ENCODE data around the gene SPOCD1. TPM values are rescaled to one million over a fixed set of nuclear protein-coding genes. Genes with fewer than 3 reads are reported as not detected.

Gene SPOCD1
- total RNA-seq, 1 experiment from 2014 or later, result 10.2 TPM

DNA sequence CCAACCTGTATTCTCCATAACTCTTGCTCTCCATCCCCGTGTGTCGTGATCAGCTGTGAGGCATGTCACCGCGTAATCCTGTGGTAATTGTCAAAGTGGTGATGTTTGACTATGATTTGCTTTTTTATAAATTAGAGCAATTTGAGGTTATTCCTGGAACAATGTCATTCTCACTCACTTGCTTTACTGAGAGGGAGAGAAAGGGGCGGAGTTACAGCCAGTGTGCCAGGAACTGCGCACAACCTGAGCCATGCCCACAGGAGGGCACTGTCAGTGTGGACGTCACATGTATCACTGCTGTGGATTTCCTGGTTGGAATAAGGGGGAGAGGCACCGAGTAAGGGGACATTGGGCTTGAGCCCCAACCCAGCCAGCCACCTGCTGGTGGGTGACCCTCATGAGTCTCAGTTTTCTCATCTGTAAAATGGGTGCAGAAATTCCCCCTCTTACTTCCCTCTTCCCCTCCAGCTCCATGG lies 58.6 kb downstream of the SPOCD1 start:
- no peaks in the 10 kb centered on the region for H3K9me2 ChIP-seq (ENCODE audit: insufficient read depth)
- no peaks in the 10 kb centered on the region for H3K27me3 ChIP-seq (ENCODE audit: insufficient read depth, low read depth)
- no peak overlapping the region for H3K27ac ChIP-seq
- no TSS peak for BruUV-seq (replicated peaks)
- H3K4me1 ChIP-seq (replicated peaks; ENCODE audit: insufficient read depth), result peaks cover 39% of the 10 kb centered on the region
- peaks cover 37% of the 10 kb centered on the region; the same call in 1 of the 2 replicates for H3F3A ChIP-seq (ENCODE audit: insufficient read depth, low read depth)
- no peak for DNase-seq
- H3K9me3 ChIP-seq (ENCODE audit: insufficient read depth, low read depth), result no peaks in the 10 kb centered on the region
- no peak overlapping the region for H2AFZ ChIP-seq
- TF ChIP-seq CTCF (conservative IDR thresholded peaks at IDR 0.05), result no peak
- no peak for TF ChIP-seq EZH2 (IDR thresholded peaks at IDR 0.05; ENCODE audit: low read depth)
- intact Hi-C loops (cut with micrococcal nuclease; ENCODE audit: unreplicated experiment), result no loop called here
- no peaks in the 10 kb centered on the region for H3K79me2 ChIP-seq (ENCODE audit: low read depth)
- no peak overlapping the region for H3K4me2 ChIP-seq
- no peaks in the 10 kb centered on the region; the same call in 1 of the 2 replicates for H4K20me1 ChIP-seq (ENCODE audit: insufficient read depth)
- ChIA-PET POLR2A (ENCODE audit: unreplicated experiment) (no interaction called here), CTCF (no interaction called here)
- no peaks in the 10 kb centered on the region for H3K36me3 ChIP-seq (ENCODE audit: low read depth)
- no peak overlapping the region for H3K4me3 ChIP-seq

GRCh38 chr1:31756578-31756977 lies 59.2 kb downstream of the SPOCD1 start:
- no peak for TF ChIP-seq EZH2 (IDR thresholded peaks at IDR 0.05; ENCODE audit: low read depth)
- TF ChIP-seq CTCF (conservative IDR thresholded peaks at IDR 0.05), result no peak
- Histone ChIP-seq H2AFZ (no peak overlapping the region), H3K4me1 (replicated peaks; ENCODE audit: insufficient read depth) (peaks cover 32% of the 10 kb centered on the region), H4K20me1 (ENCODE audit: insufficient read depth) (no peaks in the 10 kb centered on the region; the same call in 1 of the 2 replicates), H3K4me2 (no peak overlapping the region), H3K9me2 (ENCODE audit: insufficient read depth) (no peaks in the 10 kb centered on the region), H3K9me3 (ENCODE audit: insufficient read depth, low read depth) (no peaks in the 10 kb centered on the region), H3K27me3 (ENCODE audit: insufficient read depth, low read depth) (no peaks in the 10 kb centered on the region), H3K79me2 (ENCODE audit: low read depth) (no peaks in the 10 kb centered on the region), H3K4me3 (no peak overlapping the region), H3F3A (ENCODE audit: insufficient read depth, low read depth) (peaks cover 37% of the 10 kb centered on the region), H3K36me3 (ENCODE audit: low read depth) (no peaks in the 10 kb centered on the region), H3K27ac (no peak overlapping the region)
- ChIA-PET POLR2A (ENCODE audit: unreplicated experiment) (no interaction called here), CTCF (no interaction called here)
- BruUV-seq (replicated peaks), result no TSS peak
- DNase-seq, result no peak
- intact Hi-C loops (cut with micrococcal nuclease; ENCODE audit: unreplicated experiment), result no loop called here

GRCh38 chr1:31755850-31756492 lies 59.9 kb downstream of the SPOCD1 start:
- Histone ChIP-seq H3K4me1 (replicated peaks; ENCODE audit: insufficient read depth) (peaks cover 26% of the 10 kb centered on the region), H3K4me2 (no peak overlapping the region), H3K9me3 (ENCODE audit: insufficient read depth, low read depth) (no peaks in the 10 kb centered on the region), H3F3A (ENCODE audit: insufficient read depth, low read depth) (peaks cover 33% of the 10 kb centered on the region), H4K20me1 (ENCODE audit: insufficient read depth) (no peaks in the 10 kb centered on the region; the same call in 1 of the 2 replicates), H3K27ac (no peak overlapping the region), H3K27me3 (ENCODE audit: insufficient read depth, low read depth) (no peaks in the 10 kb centered on the region), H3K9me2 (ENCODE audit: insufficient read depth) (no peaks in the 10 kb centered on the region), H3K79me2 (ENCODE audit: low read depth) (no peaks in the 10 kb centered on the region), H3K4me3 (no peak overlapping the region), H2AFZ (no peak overlapping the region), H3K36me3 (ENCODE audit: low read depth) (no peaks in the 10 kb centered on the region)
- BruUV-seq (replicated peaks), result no TSS peak
- intact Hi-C loops (cut with micrococcal nuclease; ENCODE audit: unreplicated experiment), result no loop called here
- TF ChIP-seq EZH2 (IDR thresholded peaks at IDR 0.05; ENCODE audit: low read depth) (no peak), CTCF (conservative IDR thresholded peaks at IDR 0.05) (no peak)
- CTCF ChIA-PET, result no interaction called here
- DNase-seq, result no peak
- POLR2A ChIA-PET (ENCODE audit: unreplicated experiment), result no interaction called here
